Duodenal mucosa (tissue), 2 donors: ENCODE data around the gene IL6ST.

Source experiments
- H3K27ac ChIP-seq: one replicate; pipeline ENCODE4 v1.7.0; 2013; ENCODE audit warnings: low read depth, low read length
- H3K27me3 ChIP-seq, 2 donors: one replicate each; pipeline ENCODE4 v1.7.0; 2013; ENCODE audit warnings: low read length in 2 of 2, control low read depth in 1 of 2; ENCODE audit not compliant: insufficient read depth in 2 of 2, control insufficient read depth in 1 of 2
- H3K36me3 ChIP-seq, 2 donors: one replicate each; pipeline ENCODE4 v1.7.0; 2013; ENCODE audit warnings: low read length in 2 of 2, control low read depth in 1 of 2; ENCODE audit not compliant: insufficient read depth in 2 of 2, control insufficient read depth in 1 of 2
- H3K4me1 ChIP-seq, 2 donors: one replicate each; pipeline ENCODE4 v1.7.0; 2013; ENCODE audit warnings: low read length in 2 of 2, control low read depth in 1 of 2; ENCODE audit not compliant: insufficient read depth in 2 of 2, control insufficient read depth in 1 of 2
- H3K4me3 ChIP-seq, 2 donors: one replicate each; pipeline ENCODE4 v1.7.0; 2013; ENCODE audit warnings: low read length in 2 of 2, low read depth in 1 of 2
- H3K9ac ChIP-seq, 2 donors: one replicate each; pipeline ENCODE4 v1.7.0; 2013; ENCODE audit warnings: low read length in 2 of 2, low read depth in 1 of 2
- H3K9me3 ChIP-seq, 2 donors: one replicate each; pipeline ENCODE4 v1.7.0; 2013; ENCODE audit warnings: low read length in 2 of 2, control low read depth in 1 of 2; ENCODE audit not compliant: control insufficient read depth in 1 of 2

The IL6ST gene

GRCh38 chr5:55885359-55885758 is 109.4 kb downstream of the IL6ST start:
- Histone ChIP-seq H3K4me1 (no peaks in the 10 kb centered on the region), H3K27me3 (no peaks in the 10 kb centered on the region), H3K9me3 (no peaks in the 10 kb centered on the region), H3K9ac (no peak overlapping the region), H3K36me3 (no peaks in the 10 kb centered on the region), H3K4me3 (no peak overlapping the region), H3K27ac (no peak overlapping the region)
